IPS-NIHi11 (cell line): ENCODE results near the gene CARD16.

Source experiments
- DNase-seq: peaks from one replicate; pipeline ENCODE4 v3.0.0; 2012; ENCODE audit warnings: mixed read lengths, low spot score

CARD16 gene

GRCh38 chr11:104992781-104993180 lies 52.4 kb downstream of the CARD16 start:
- no peak for DNase-seq

- no peak for DNase-seq
Measured at GRCh38 chr11:104991994-104992393, 53.1 kb downstream of the CARD16 start.
